H1 (cell line): ENCODE results near the gene CLEC1A. TPM values are rescaled to one million over a fixed set of nuclear protein-coding genes. Genes with fewer than 3 reads are reported as not detected.

Experiments used
- HDAC2 ChIP-seq, 2 experiments: fragments of 300-600 bp in 1 of 2; sonication (generic) in 1 of 2; IDR thresholded peaks; 2 replicates each; pipeline ENCODE4 v1.6.1; 2011 to 2012; ENCODE audit warnings: low read depth in 2 of 2, low read length in 2 of 2, mild to moderate bottlenecking in 2 of 2, moderate library complexity in 2 of 2, borderline replicate concordance in 1 of 2, inconsistent platforms in 1 of 2
- JUND ChIP-seq: IDR thresholded peaks from 2 replicates; pipeline ENCODE4 v1.6.1; 2011; ENCODE audit warnings: mild to moderate bottlenecking, improper control_type of control experiment, low read length
- KDM4A ChIP-seq: IDR thresholded peaks from one replicate; pipeline ENCODE4 v1.7.1; 2012; ENCODE audit warnings: low read depth, mild to moderate bottlenecking, moderate library complexity, low read length, inconsistent platforms; ENCODE audit not compliant: severe bottlenecking
- POU5F1 ChIP-seq: IDR thresholded peaks from 2 replicates; pipeline ENCODE4 v1.6.1; 2011; ENCODE audit warnings: low read depth, mild to moderate bottlenecking, low read length, moderate library complexity
- SIN3A ChIP-seq, 2 experiments: IDR thresholded peaks in 1 of 2; conservative IDR thresholded peaks in 1 of 2; 2 replicates each; pipeline ENCODE4 v1.6.1; 2011 to 2012; ENCODE audit warnings: low read length in 2 of 2, improper control_type of control experiment in 1 of 2, low read depth in 1 of 2, mild to moderate bottlenecking in 1 of 2
- SUZ12 ChIP-seq: fragments of 200-600 bp; sonication (generic); IDR thresholded peaks from 2 replicates; pipeline ENCODE4 v1.6.1; 2012; ENCODE audit warnings: mild to moderate bottlenecking, inconsistent platforms, low read length, moderate library complexity, mixed read lengths
- TEAD4 ChIP-seq: IDR thresholded peaks from 2 replicates; pipeline ENCODE4 v1.6.1; 2012; ENCODE audit warnings: low read depth, low read length, inconsistent platforms, mixed read lengths
- polyA plus RNA-seq, 7 experiments: library from polyadenylated mRNA; depleted of rRNA in 3 of 7; stranded (reverse) in 5 of 7; unstranded in 2 of 7; fragments of >200 nt in 5 of 7; fragments of 200-250 nt in 2 of 7; gene quantifications; 1 replicate in 5 of 7; 2 replicates in 1 of 7; 4 replicates in 1 of 7; pipeline versions ENCODE4 v1.2.1 to v1.2.3, GENCODE V29; 2011 to 2013; ENCODE audit warnings: missing spikeins in 2 of 7, mixed read lengths in 2 of 7
- total RNA-seq: library from RNA; stranded (reverse); fragmentation: NEBNext Ultra II Directional; extraction: Animal tissue kit (Norgen Biotek cat#: 25700); gene quantifications from 2 replicates; pipeline ENCODE4 v1.2.1, GENCODE V29; 2021
- TF ChIP-seq, protein P1 (sequence below): fragments of 300-600 bp; sonication (generic); IDR thresholded peaks from 2 replicates; pipeline ENCODE4 v1.7.1; 2012; ENCODE audit warnings: low read length, moderate library complexity, mild to moderate bottlenecking, inconsistent platforms; ENCODE audit not compliant: insufficient replicate concordance

Gene CLEC1A
- total and polyA plus RNA-seq, 2 of the 8 experiments (the other 6 are each of a cell fraction or from before 2014, with no cell fraction given) = 0.20 TPM; not detected in 1

DNA sequence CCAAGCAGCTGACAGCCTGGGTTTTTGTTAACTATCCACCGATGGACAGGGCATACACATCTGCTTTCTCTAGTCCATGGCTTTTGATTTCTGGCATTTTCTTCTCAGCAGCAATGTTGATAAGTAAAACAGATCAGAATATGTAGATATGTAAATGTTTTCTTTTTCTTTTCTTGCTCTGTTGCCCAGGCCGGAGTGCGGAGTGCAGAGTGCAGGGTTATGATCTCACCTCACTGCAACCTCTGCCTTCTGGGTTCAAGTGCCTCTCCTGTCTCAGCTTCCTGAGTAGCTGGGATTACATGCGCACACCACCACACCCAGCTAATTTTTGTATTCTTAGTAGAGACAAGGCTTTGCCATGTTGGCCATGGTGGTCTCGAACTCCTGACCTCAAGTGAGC lies 40.4 kb downstream of the CLEC1A start (continued):
- TF ChIP-seq, protein P1, sequence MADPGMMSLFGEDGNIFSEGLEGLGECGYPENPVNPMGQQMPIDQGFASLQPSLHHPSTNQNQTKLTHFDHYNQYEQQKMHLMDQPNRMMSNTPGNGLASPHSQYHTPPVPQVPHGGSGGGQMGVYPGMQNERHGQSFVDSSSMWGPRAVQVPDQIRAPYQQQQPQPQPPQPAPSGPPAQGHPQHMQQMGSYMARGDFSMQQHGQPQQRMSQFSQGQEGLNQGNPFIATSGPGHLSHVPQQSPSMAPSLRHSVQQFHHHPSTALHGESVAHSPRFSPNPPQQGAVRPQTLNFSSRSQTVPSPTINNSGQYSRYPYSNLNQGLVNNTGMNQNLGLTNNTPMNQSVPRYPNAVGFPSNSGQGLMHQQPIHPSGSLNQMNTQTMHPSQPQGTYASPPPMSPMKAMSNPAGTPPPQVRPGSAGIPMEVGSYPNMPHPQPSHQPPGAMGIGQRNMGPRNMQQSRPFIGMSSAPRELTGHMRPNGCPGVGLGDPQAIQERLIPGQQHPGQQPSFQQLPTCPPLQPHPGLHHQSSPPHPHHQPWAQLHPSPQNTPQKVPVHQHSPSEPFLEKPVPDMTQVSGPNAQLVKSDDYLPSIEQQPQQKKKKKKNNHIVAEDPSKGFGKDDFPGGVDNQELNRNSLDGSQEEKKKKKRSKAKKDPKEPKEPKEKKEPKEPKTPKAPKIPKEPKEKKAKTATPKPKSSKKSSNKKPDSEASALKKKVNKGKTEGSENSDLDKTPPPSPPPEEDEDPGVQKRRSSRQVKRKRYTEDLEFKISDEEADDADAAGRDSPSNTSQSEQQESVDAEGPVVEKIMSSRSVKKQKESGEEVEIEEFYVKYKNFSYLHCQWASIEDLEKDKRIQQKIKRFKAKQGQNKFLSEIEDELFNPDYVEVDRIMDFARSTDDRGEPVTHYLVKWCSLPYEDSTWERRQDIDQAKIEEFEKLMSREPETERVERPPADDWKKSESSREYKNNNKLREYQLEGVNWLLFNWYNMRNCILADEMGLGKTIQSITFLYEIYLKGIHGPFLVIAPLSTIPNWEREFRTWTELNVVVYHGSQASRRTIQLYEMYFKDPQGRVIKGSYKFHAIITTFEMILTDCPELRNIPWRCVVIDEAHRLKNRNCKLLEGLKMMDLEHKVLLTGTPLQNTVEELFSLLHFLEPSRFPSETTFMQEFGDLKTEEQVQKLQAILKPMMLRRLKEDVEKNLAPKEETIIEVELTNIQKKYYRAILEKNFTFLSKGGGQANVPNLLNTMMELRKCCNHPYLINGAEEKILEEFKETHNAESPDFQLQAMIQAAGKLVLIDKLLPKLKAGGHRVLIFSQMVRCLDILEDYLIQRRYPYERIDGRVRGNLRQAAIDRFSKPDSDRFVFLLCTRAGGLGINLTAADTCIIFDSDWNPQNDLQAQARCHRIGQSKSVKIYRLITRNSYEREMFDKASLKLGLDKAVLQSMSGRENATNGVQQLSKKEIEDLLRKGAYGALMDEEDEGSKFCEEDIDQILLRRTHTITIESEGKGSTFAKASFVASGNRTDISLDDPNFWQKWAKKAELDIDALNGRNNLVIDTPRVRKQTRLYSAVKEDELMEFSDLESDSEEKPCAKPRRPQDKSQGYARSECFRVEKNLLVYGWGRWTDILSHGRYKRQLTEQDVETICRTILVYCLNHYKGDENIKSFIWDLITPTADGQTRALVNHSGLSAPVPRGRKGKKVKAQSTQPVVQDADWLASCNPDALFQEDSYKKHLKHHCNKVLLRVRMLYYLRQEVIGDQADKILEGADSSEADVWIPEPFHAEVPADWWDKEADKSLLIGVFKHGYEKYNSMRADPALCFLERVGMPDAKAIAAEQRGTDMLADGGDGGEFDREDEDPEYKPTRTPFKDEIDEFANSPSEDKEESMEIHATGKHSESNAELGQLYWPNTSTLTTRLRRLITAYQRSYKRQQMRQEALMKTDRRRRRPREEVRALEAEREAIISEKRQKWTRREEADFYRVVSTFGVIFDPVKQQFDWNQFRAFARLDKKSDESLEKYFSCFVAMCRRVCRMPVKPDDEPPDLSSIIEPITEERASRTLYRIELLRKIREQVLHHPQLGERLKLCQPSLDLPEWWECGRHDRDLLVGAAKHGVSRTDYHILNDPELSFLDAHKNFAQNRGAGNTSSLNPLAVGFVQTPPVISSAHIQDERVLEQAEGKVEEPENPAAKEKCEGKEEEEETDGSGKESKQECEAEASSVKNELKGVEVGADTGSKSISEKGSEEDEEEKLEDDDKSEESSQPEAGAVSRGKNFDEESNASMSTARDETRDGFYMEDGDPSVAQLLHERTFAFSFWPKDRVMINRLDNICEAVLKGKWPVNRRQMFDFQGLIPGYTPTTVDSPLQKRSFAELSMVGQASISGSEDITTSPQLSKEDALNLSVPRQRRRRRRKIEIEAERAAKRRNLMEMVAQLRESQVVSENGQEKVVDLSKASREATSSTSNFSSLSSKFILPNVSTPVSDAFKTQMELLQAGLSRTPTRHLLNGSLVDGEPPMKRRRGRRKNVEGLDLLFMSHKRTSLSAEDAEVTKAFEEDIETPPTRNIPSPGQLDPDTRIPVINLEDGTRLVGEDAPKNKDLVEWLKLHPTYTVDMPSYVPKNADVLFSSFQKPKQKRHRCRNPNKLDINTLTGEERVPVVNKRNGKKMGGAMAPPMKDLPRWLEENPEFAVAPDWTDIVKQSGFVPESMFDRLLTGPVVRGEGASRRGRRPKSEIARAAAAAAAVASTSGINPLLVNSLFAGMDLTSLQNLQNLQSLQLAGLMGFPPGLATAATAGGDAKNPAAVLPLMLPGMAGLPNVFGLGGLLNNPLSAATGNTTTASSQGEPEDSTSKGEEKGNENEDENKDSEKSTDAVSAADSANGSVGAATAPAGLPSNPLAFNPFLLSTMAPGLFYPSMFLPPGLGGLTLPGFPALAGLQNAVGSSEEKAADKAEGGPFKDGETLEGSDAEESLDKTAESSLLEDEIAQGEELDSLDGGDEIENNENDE = no peak
- TF ChIP-seq TEAD4 (no peak), KDM4A (no peak), JUND (no peak), SIN3A (conservative IDR thresholded peaks at IDR 0.05 in 1 of 2, IDR thresholded peaks at IDR 0.05 in 1 of 2; ENCODE audit: low read depth in 1 of 2, low read length in 2 of 2) (no peak), HDAC2 (IDR thresholded peaks at IDR 0.05; ENCODE audit: borderline replicate concordance in 1 of 2, low read depth in 2 of 2, low read length in 2 of 2) (no peak), POU5F1 (no peak), SUZ12 (no peak)
